Pancreas (tissue), 10 donors: Measurements from ENCODE around the gene SLC25A12. TPM values are rescaled to one million over a fixed set of nuclear protein-coding genes. Genes with fewer than 3 reads are reported as not detected.

Experiments
- ATAC-seq, 4 donors: fragments of 200-7000 bp; cut with Tn5 transposase; one replicate each; pipeline versions ENCODE4 v1.8.0 to v1.9.1; 2020; ENCODE audit warnings: mild to moderate bottlenecking in 4 of 4, moderate library complexity in 4 of 4
- DNase-seq, 6 donors: peaks; one replicate each; pipeline ENCODE4 v3.0.0-alpha.2; 2020
- FAIRE-seq: peaks from 2 replicates; lab custom pipeline; 2012; peaks lifted over from hg19 to GRCh38; lab: Jason Lieb, UNC
- H3K27ac ChIP-seq, 4 donors: fragments of 200-600 bp; sonication (generic); 1 replicate in 3 of 4; 2 replicates in 1 of 4; pipeline versions ENCODE4 v1.5.0 to v1.8.0; 2020
- H3K27me3 ChIP-seq, 4 donors: fragments of 200-600 bp; one replicate each; pipeline ENCODE4 v1.8.0; 2021
- H3K36me3 ChIP-seq, 3 donors: fragments of 200-600 bp; sonication (generic) in 1 of 3; one replicate each; pipeline versions ENCODE4 v1.5.0 to v1.8.0; 2020 to 2021
- H3K4me1 ChIP-seq, 3 donors: fragments of 200-600 bp; one replicate each; pipeline ENCODE4 v1.8.0; 2021
- H3K4me3 ChIP-seq, 4 donors: fragments of 200-600 bp; sonication (generic) in 2 of 4; one replicate each; pipeline versions ENCODE4 v1.5.0 to v1.8.0; 2020 to 2021
- H3K9me3 ChIP-seq, 4 donors: fragments of 200-600 bp; one replicate each; pipeline ENCODE4 v1.8.0; 2021
- WGBS, 2 donors: extraction: QIAGEN DNeasy Blood & Tissue Kit; methylation state at CpG; one replicate each; pipeline ENCODE4 v1.1.7; 2013; 5-methylcytosine and 5-hydroxymethylcytosine counted together
- intact Hi-C, 3 donors: fragments of 100-400 bp; cut with DNase I; formaldehyde crosslinking; loops; one replicate each; pipeline versions ENCODE4 v1.11.1 to v1.14.2; 2022
- polyA plus RNA-seq, 2 donors: library from polyadenylated mRNA; stranded (reverse); fragments of 200-250 nt; gene quantifications; one replicate each; pipeline ENCODE4 v1.2.3, GENCODE V29; 2013
- total RNA-seq, 6 donors: library from RNA; stranded (reverse); fragmentation: NEBNext Ultra II Directional in 4 of 6; extraction: Animal tissue kit (Norgen Biotek cat#: 25700) in 4 of 6; gene quantifications; one replicate each; pipeline versions ENCODE4 v1.2.1 to v1.2.4, GENCODE V29; 2021 to 2023
- TF ChIP-seq, protein P1 (sequence below), 4 donors: fragments of 200-600 bp; sonication (generic) in 3 of 4; IDR thresholded peaks; one replicate each; pipeline versions ENCODE4 v1.5.0 to v1.8.0; 2021; ENCODE audit warnings: antibody characterized with exemption in 4 of 4
- donor health status: healthy with polysubstance abuse.
- donor health status: DM: no; HTN: no; CAD: no; lungs with moderate emphysema.
- donor health status: DM: no; HTN: no; CAD: no.
- donor health status: control.
- donor health status: control.
- donor health status: Bipolar disorder and iron deficiency.
- donor health status: DM: yes; HTN: yes; CAD: no.
- donor health status: DM: no; HTN: no; CAD: no.
- donor health status: DM: no; HTN: no; CAD: no.
- donor health status: DM: yes; HTN: yes; CAD: no.

The SLC25A12 gene
- total and polyA plus RNA-seq, 8 donors, result 1.7 to 8.9 (median 3.0) TPM

DNA sequence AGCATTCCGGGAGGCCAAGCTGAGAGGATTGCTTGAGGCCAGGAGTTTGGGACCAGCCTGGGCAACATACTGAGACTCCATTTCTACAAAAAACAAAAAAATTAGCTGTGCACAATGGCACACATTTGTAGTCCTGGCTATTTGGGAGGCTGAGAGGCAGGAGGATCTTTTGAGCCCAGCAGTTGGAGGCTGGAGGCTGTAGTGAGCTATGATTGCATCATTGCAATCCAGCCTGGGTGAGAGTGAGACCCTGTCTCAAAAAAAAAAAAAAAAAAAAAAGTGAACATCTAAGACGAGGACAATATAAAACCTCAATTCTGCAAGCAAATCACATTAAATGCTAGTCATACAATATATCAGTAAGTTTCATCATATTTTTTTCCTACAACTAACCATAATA, 25.4 kb upstream of the SLC25A12 start:
- Histone ChIP-seq H3K36me3 (no peaks in the 10 kb centered on the region), H3K27ac (no peak overlapping the region), H3K4me3 (no peak overlapping the region), H3K4me1 (peaks cover 4 to 17% (median 11%) of the 10 kb centered on the region in 3 donors), H3K9me3 (no peaks in the 10 kb centered on the region), H3K27me3 (no peaks in the 10 kb centered on the region)
- ATAC-seq, result no peak
- WGBS, 2 donors, result 80 to 89% methylated on average over 2 of the region's 2 CpGs
- no peak for DNase-seq
- TF ChIP-seq, protein P1, sequence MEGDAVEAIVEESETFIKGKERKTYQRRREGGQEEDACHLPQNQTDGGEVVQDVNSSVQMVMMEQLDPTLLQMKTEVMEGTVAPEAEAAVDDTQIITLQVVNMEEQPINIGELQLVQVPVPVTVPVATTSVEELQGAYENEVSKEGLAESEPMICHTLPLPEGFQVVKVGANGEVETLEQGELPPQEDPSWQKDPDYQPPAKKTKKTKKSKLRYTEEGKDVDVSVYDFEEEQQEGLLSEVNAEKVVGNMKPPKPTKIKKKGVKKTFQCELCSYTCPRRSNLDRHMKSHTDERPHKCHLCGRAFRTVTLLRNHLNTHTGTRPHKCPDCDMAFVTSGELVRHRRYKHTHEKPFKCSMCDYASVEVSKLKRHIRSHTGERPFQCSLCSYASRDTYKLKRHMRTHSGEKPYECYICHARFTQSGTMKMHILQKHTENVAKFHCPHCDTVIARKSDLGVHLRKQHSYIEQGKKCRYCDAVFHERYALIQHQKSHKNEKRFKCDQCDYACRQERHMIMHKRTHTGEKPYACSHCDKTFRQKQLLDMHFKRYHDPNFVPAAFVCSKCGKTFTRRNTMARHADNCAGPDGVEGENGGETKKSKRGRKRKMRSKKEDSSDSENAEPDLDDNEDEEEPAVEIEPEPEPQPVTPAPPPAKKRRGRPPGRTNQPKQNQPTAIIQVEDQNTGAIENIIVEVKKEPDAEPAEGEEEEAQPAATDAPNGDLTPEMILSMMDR (IDR thresholded peaks at IDR 0.05), result no peak
- intact Hi-C loops, result no loop called here
- no peak for FAIRE-seq

GRCh38 chr2:171913517-171913916, 19.5 kb upstream of the SLC25A12 start:
- H3K36me3 ChIP-seq, result no peaks in the 10 kb centered on the region
- FAIRE-seq (no peak), ATAC-seq (no peak), DNase-seq (no peak)
- no peak overlapping the region for H3K4me3 ChIP-seq
- TF ChIP-seq, protein P1 (IDR thresholded peaks at IDR 0.05), result no peak
- no peak overlapping the region for H3K27ac ChIP-seq
- no peaks in the 10 kb centered on the region for H3K27me3 ChIP-seq
- intact Hi-C loops, result no loop called here
- H3K4me1 ChIP-seq, result no peaks in the 10 kb centered on the region
- whole genome bisulfite sequencing, 2 donors, result 72 to 89% methylated on average over 3 of the region's 3 CpGs
- H3K9me3 ChIP-seq, result no peaks in the 10 kb centered on the region

- H3K4me1 ChIP-seq, result no peaks in the 10 kb centered on the region
- H3K4me3 ChIP-seq, result no peak overlapping the region
- WGBS, 2 donors, result 30 to 44% methylated on average over 1 of the region's 1 CpG
- H3K27me3 ChIP-seq, result no peaks in the 10 kb centered on the region
- TF ChIP-seq, protein P1 (IDR thresholded peaks at IDR 0.05), result no peak
- ATAC-seq (no peak), FAIRE-seq (no peak), DNase-seq (no peak)
- H3K9me3 ChIP-seq, result no peaks in the 10 kb centered on the region
- H3K36me3 ChIP-seq, result no peaks in the 10 kb centered on the region
- no peak overlapping the region for H3K27ac ChIP-seq
- intact Hi-C loops, result no loop called here
Measured at GRCh38 chr2:171910494-171910893, 16.4 kb upstream of the SLC25A12 start.

GRCh38 chr2:171909266-171909665, 15.2 kb upstream of the SLC25A12 start:
- WGBS, 2 donors, result 84 to 90% methylated on average over 3 of the region's 3 CpGs
- intact Hi-C loops, result no loop called here
- FAIRE-seq, result no peak

DNA sequence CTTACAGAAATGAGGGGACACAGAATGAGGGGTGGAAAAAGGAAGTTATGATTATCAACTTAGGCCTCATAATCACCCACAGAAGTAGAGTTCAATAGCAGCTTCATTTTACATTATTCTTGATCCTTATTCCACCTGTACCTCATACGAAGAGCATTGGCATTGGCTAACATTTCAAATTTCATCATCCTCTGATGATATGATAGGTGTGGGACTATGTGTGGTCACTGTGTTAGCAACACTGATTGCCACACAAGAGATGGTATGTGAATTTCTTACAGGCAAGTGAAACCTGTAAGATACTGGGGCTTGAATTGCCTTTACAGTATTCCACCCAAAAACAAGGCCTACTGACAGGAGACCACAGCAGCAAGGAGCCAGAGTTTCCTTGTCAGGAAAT, 14.2 kb upstream of the SLC25A12 start:
- Histone ChIP-seq H3K36me3 (no peaks in the 10 kb centered on the region), H3K9me3 (no peaks in the 10 kb centered on the region), H3K4me1 (no peaks in the 10 kb centered on the region), H3K27me3 (no peaks in the 10 kb centered on the region), H3K4me3 (no peak overlapping the region), H3K27ac (no peak overlapping the region)
- intact Hi-C loops, result no loop called here
- DNase-seq (no peak), FAIRE-seq (no peak), ATAC-seq (no peak)
- 89 to 100% methylated on average over 1 of the region's 1 CpG for WGBS, 2 donors
- TF ChIP-seq, protein P1 (IDR thresholded peaks at IDR 0.05), result no peak

More at GRCh38 chr2:171909266-171909665, 15.2 kb upstream of the SLC25A12 start:
- TF ChIP-seq, protein P1 (IDR thresholded peaks at IDR 0.05), result no peak
- no peaks in the 10 kb centered on the region for H3K4me1 ChIP-seq
- no peak overlapping the region for H3K27ac ChIP-seq
- no peak for ATAC-seq
- H3K9me3 ChIP-seq, result no peaks in the 10 kb centered on the region
- H3K27me3 ChIP-seq, result no peaks in the 10 kb centered on the region
- DNase-seq, result no peak
- no peaks in the 10 kb centered on the region for H3K36me3 ChIP-seq
- H3K4me3 ChIP-seq, result no peak overlapping the region
